Activated CD4-positive, alpha-beta T cell treated with anti-CD3 and anti-CD28 coated beads for 36 hours (primary cell): ENCODE measurements around the gene CBX4. TPM values are rescaled to one million over a fixed set of nuclear protein-coding genes. Genes with fewer than 3 reads are reported as not detected.
"Not testable (repeated sequence)": the region's sequence is repeated elsewhere in the genome, so short reads cannot be mapped to it uniquely, and the experiment has no call there.

ENCODE experiments used
- ATAC-seq: fragments of 200-7000 bp; cut with Tn5 transposase; one replicate; pipeline ENCODE4 v1.10.0; 2021; ENCODE audit warnings: mild to moderate bottlenecking, moderate library complexity
- CTCF ChIA-PET: fragments of 350-600 bp; sonication (Branson Sonifier 250); formaldehyde crosslinking; loops from one replicate; lab custom pipeline; 2021; ENCODE audit warnings: antibody characterized with exemption; lab: Charles Lee
- POLR2A ChIA-PET: fragments of 350-600 bp; sonication (Branson Sonifier 250); formaldehyde crosslinking; loops from one replicate; lab custom pipeline; 2021; ENCODE audit warnings: antibody characterized with exemption, inconsistent platforms; lab: Charles Lee
- DNase-seq: peaks from one replicate; pipeline ENCODE4 v3.0.0-alpha.2; 2020
- H3K27ac Mint-ChIP-seq: one replicate; pipeline ENCODE4 v1.8.0; 2021; ENCODE audit warnings: mixed read lengths
- H3K27me3 Mint-ChIP-seq: one replicate; pipeline ENCODE4 v1.8.0; 2021; ENCODE audit warnings: mixed read lengths
- H3K36me3 Mint-ChIP-seq: one replicate; pipeline ENCODE4 v1.8.0; 2021; ENCODE audit warnings: low read depth, mixed read lengths
- H3K4me1 Mint-ChIP-seq: one replicate; pipeline ENCODE4 v1.8.0; 2021; ENCODE audit warnings: mixed read lengths
- H3K4me3 Mint-ChIP-seq: one replicate; pipeline ENCODE4 v1.8.0; 2021; ENCODE audit warnings: mild to moderate bottlenecking, moderate library complexity, mixed read lengths
- H3K9me3 Mint-ChIP-seq: one replicate; pipeline ENCODE4 v1.8.0; 2021; ENCODE audit warnings: low read depth, mixed read lengths
- intact Hi-C, 2 experiments: fragments of 100-400 bp; cut with DNase I in 1 of 2; cut with micrococcal nuclease in 1 of 2; formaldehyde crosslinking; loops; one replicate each; pipeline versions ENCODE4 v1.14.2 to v1.15.1; 2022 to 2024; cut with DNase I, micrococcal nuclease
- total RNA-seq, 2 experiments: library from RNA; stranded (reverse); gene quantifications; one replicate each; pipeline ENCODE4 v1.2.3, GENCODE V29; 2021

Gene CBX4
- total RNA-seq, 2 experiments from 2014 or later = 14.9 to 18.5 TPM

DNA sequence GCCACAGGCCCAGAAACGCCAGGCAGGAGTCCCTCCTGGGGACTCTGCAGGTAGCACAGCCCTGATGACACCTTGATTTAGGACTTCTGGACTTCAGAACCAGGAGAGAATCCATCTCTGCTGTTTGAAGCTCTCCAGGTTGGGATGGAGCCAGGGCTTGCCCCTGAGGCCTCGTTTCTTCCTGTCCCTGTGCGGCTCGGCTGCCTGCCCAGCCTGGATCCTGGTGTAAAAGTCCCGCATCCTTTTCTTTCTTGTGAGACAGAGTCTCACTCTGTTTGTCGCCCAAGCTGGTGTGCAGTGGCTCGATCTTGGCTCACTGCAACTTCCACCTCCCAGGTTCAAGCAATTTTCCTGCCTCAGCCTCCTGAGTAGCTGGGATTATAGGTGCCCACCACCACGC lies 17.9 kb upstream of the CBX4 start:
- no peak for ATAC-seq
- Mint-ChIP-seq H3K9me3 (no peaks in the 10 kb centered on the region), H3K4me3 (no peak overlapping the region), H3K27me3 (peaks cover 13% of the 10 kb centered on the region), H3K36me3 (no peaks in the 10 kb centered on the region), H3K27ac (no peak overlapping the region), H3K4me1 (peaks cover 5% of the 10 kb centered on the region)
- no peak for DNase-seq
- intact Hi-C loops = no loop called here
- ChIA-PET CTCF (no interaction called here), POLR2A (interaction anchor here (0.6 kb wide), 1 partner anchor 192 kb away, joined by 5 read pairs; no protein-coding TSS in a partner anchor)

DNA sequence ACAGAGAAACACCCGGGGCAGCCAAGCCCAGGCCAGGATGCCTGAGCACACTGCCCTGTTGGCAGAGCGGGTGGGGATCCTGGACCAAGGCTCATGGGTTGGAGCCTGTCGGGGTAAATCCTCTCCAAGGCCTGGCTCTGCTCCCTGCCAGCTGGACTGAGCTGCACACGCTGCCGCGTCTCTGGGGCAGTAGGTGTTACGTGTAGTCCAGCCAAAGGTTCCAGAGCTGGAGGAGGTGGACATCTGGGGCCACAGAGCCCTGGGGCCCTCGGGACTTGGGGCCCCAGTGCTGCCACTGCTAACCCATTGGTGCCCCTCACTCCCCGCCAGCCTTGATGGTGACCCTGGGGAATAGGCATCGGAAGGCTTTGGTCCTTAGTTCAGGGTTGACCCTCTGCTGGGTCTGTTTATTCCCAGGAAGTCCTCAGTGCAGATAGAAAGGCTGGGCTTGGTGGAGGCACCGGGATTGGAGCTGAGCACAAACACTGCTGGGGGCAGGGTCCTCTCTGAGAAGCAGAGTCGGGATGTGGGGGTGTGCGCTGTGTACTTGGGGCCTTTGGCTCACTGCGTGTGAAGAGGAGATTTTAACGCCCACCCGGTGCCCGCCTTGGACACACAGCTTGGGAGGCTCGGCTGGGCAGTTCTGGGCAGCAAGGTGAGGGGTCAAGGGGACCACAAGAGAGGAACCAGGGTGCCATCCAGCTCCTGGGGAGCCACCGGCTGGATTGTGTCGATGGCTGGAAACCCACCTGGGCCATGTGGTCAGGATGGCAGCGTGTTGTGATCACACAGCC lies 16.3 kb upstream of the CBX4 start:
- ChIA-PET POLR2A (no interaction called here), CTCF (interaction anchor here (0.7 to 1.0 kb wide), 2 partner anchors 13 to 14 kb away, joined by 3 to 4 read pairs; no protein-coding TSS in a partner anchor)
- peaks cover 6% of the 10 kb centered on the region for H3K27me3 Mint-ChIP-seq
- no peaks in the 10 kb centered on the region for H3K9me3 Mint-ChIP-seq
- intact Hi-C loops = no loop called here
- no peaks in the 10 kb centered on the region for H3K36me3 Mint-ChIP-seq
- DNase-seq (no peak), ATAC-seq (no peak)
- H3K4me3 Mint-ChIP-seq = no peak overlapping the region
- peaks cover 7% of the 10 kb centered on the region for H3K4me1 Mint-ChIP-seq
- H3K27ac Mint-ChIP-seq = no peak overlapping the region

DNA sequence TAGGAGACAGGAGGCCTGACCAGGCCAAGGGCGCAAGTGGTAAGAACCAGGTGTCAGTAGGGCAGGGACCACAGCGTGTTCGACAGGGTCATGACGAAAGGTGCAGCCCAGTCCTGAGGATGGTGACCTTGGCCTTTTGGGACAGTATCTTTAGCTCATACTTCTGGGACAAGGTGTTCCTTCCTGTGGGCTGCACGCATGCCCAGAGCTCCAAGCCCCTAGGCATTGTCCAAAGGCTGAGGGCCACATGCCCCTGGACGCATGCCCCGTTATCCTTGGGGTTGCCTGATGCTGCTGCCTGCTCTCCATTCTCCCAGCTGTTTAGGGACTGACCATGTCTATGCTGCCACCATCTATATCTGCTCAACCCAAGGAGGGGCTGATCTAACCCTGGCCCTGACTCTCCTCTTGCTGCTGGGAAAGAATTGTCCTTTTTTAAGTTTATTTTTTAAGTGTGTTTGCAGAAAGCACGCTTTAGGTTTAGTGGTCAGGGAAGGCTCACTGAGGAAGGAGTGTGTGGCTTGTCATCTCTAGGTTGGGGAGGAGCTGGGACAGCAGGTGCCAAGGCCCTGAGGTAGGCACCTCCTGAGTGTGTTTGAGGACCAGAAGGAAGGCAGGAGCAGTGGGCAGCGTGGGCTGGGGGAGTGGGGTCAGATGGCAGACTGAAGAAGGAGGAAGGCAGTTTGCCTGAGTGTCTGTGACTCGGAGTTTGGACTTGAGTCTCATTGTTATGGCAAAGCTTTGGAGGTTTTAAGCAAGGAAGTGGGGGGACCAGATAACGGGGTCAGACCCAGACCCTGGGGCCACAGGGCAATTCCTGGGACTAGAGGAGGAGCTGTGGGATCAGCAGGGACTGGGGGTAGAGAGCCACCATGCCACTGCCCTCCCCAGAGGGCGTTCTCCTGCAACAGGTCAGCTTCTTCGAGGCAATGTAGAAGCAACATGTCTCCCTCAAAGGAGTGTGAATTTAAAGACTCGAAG lies 15.1 kb upstream of the CBX4 start:
- Mint-ChIP-seq H3K27ac (no peak overlapping the region), H3K4me1 (peaks cover 8% of the 10 kb centered on the region), H3K36me3 (no peaks in the 10 kb centered on the region), H3K9me3 (no peaks in the 10 kb centered on the region), H3K27me3 (peaks cover 6% of the 10 kb centered on the region), H3K4me3 (no peak overlapping the region)
- ATAC-seq (no peak), DNase-seq (no peak)
- intact Hi-C loops = no loop called here
- ChIA-PET CTCF (interaction anchor here (0.7 kb wide), 1 partner anchor 15 kb away, joined by 4 read pairs; no protein-coding TSS in a partner anchor), POLR2A (no interaction called here)

DNA sequence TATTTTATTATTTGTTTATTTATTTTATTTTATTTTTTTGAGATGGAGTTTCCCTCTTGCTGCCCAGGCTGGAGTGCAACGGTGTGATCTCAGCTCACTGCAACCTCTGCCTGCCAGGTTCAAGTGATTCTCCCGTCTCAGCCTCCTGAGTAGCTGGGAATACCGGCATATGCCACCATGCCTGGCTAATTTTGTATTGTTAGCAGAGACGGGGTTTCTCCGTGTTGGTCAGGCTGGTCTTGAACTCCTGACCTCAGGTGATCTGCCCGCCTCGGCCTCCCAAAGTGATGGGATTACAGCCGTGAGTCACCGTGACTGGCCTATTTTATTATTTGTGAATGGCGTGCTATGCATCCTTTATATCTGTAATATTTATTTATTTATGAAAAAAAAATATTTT lies 13.9 kb upstream of the CBX4 start:
- POLR2A ChIA-PET, H3K27me3 Mint-ChIP-seq, H3K36me3 Mint-ChIP-seq, intact Hi-C loops, H3K27ac Mint-ChIP-seq, H3K9me3 Mint-ChIP-seq, H3K4me1 Mint-ChIP-seq, H3K4me3 Mint-ChIP-seq, DNase-seq, ATAC-seq: not testable (repeated sequence)
- CTCF ChIA-PET = interaction anchor here (0.8 kb wide), 1 partner anchor 96 kb away, joined by 3 read pairs; no protein-coding TSS in a partner anchor

DNA sequence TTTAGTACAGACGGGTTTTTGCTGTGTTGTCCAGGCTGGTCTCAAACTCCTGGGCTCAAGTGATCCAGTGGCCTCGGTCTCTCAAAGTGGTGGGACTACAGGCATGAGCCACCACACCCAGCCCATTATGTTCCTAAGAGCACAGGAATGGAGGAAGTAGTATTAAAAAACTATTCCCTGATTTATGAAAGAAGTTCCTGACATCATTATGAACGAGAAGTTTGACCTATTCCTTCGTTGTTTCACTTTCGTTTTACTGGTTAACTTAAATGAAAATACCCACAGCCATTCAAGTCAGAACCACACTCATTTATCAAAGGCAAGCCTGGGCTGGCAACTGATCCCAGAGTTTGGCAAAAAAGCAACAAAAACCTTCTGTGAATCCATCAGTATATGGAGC lies 13.5 kb upstream of the CBX4 start:
- Mint-ChIP-seq H3K27me3 (peaks cover 5% of the 10 kb centered on the region), H3K36me3 (no peaks in the 10 kb centered on the region), H3K27ac (no peak overlapping the region), H3K4me1 (peaks cover 8% of the 10 kb centered on the region), H3K4me3 (peak overlapping the region; percentile 10), H3K9me3 (no peaks in the 10 kb centered on the region)
- ATAC-seq = peak; percentile 62
- ChIA-PET CTCF (interaction anchor here (0.8 kb wide), 1 partner anchor 95 kb away, joined by 3 read pairs; no protein-coding TSS in a partner anchor), POLR2A (no interaction called here)
- DNase-seq = no peak
- intact Hi-C loops = no loop called here

DNA sequence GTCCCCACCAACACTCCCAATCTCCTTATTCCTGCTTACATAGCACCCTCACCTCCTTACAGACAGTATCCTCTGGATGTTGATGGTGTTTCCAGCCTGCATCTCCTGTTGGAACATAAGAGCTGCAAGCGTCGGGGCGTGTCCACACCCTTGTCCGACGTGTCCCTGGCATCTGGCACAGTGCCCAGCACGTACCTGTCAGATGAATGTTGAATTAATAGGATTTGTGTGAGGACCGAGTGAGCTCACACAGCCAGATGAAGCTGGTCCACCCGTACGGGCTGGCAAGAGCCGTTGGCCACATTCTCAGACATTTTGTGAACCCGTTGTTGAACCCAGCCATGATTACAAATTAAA lies 12.2 kb upstream of the CBX4 start:
- H3K27me3 Mint-ChIP-seq = peaks cover 3% of the 10 kb centered on the region
- no peak overlapping the region for H3K4me3 Mint-ChIP-seq
- H3K4me1 Mint-ChIP-seq = peaks cover 8% of the 10 kb centered on the region
- H3K27ac Mint-ChIP-seq = no peak overlapping the region
- POLR2A ChIA-PET = no interaction called here
- DNase-seq (no peak), ATAC-seq (no peak)
- H3K36me3 Mint-ChIP-seq = no peaks in the 10 kb centered on the region
- intact Hi-C loops = no loop called here
- H3K9me3 Mint-ChIP-seq = no peaks in the 10 kb centered on the region
- CTCF ChIA-PET = interaction anchor here (1.0 to 2.0 kb wide), 3 partner anchors 9 to 14 kb away, joined by 3 to 6 read pairs (median 3); no protein-coding TSS in a partner anchor

DNA sequence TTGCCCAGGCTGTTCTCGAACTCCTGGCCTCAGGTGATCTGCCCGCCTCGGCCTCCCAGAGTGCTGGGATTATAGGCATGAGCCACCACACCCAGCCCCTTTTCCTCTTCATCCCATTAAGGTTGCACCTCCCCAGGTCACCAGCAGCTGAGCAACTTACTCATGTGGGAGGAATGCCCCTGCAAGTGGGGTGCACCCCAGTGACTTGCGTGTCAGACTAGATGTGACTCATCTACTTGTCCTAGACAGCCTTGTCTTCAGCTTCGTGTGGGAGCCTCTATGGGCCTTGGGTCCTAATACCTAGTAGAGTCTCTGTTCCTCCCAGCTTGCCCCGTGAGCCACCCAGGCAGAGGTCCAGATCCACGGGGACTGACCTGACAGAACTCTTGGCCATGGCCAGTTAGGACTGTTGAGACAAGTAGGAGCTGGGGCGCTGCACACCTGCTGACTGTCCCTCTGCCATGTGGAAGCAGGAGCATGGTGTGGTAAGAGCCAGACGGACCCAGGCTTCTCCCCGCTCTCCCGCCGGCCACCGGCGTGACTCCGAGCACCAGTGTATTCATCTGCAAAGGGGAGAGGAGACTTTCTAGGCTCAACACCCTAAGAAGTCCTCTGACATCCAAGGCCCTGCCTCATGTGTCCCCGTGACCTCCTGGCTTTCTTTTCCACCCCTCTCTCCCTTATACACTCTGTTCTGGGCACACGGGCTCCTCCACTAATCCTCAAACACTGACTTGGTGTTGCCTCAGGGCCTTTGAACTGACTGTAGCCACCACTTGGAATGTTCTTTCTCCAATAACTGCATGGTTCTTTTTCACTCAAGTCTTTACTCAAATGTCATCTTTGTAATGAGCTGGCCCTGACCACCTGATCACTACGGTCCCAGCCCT lies 11.6 kb upstream of the CBX4 start:
- peak; percentile 79 for ATAC-seq
- Mint-ChIP-seq H3K4me3 (no peak overlapping the region), H3K4me1 (peaks cover 8% of the 10 kb centered on the region), H3K27me3 (peaks cover 7% of the 10 kb centered on the region), H3K27ac (no peak overlapping the region), H3K9me3 (no peaks in the 10 kb centered on the region), H3K36me3 (no peaks in the 10 kb centered on the region)
- DNase-seq = peak; percentile 54
- ChIA-PET CTCF (interaction anchor here (0.5 to 2.0 kb wide), 5 partner anchors 9 to 783 kb away, joined by 3 to 6 read pairs (median 3); no protein-coding TSS in a partner anchor), POLR2A (no interaction called here)
- intact Hi-C loops = no loop called here

DNA sequence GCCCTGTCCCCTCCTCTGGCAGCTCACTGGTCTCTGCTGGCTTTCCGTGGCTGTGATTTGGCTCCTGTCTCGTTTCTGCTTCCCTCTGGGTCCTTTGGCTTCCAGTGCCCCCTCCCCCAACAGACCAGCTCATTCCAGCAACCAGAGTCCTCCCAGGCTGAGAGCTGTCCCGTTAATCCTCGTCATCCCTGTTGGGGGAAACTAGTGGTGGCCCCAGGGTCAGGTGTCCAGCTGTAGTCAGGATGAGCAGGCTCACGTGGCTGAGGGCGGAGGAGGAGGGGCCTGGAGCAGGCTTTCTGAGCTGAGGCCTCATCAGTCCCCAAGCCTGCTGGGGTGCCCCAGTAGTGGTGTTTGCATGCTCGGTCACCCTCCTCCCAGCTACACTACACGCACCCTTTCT lies 10.7 kb upstream of the CBX4 start:
- Mint-ChIP-seq H3K27ac (no peak overlapping the region), H3K9me3 (no peaks in the 10 kb centered on the region), H3K36me3 (no peaks in the 10 kb centered on the region), H3K4me3 (no peak overlapping the region), H3K4me1 (peaks cover 8% of the 10 kb centered on the region), H3K27me3 (peaks cover 12% of the 10 kb centered on the region)
- DNase-seq = no peak
- POLR2A ChIA-PET = no interaction called here
- CTCF ChIA-PET = interaction anchor here (0.5 kb wide), 1 partner anchor 42 kb away, joined by 3 read pairs; no protein-coding TSS in a partner anchor
- ATAC-seq = no peak
- intact Hi-C loops = no loop called here

DNA sequence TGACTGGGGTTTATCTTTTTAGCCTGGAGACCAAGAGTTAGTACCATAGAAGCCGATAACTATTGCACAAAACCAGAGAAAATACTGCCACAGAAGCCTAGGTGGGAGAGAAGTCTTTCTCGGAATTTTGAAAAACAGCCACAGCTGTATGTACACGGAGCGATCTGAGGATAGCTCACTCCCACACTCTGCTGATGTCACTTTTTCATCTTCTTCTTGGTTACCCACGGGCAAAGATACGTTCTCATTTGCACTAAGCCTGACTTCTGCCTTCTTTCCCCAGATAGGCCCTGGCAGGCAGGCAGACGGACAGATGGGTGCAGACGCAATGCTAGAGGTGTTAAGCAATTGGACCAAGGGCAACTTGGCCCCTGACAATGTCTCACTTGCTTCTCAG lies 9.1 kb upstream of the CBX4 start:
- no peaks in the 10 kb centered on the region for H3K36me3 Mint-ChIP-seq
- H3K4me1 Mint-ChIP-seq = peaks cover 11% of the 10 kb centered on the region
- CTCF ChIA-PET = interaction anchor here (1.1 to 1.8 kb wide), 3 partner anchors 9 to 104 kb away, joined by 3 to 5 read pairs (median 4); no protein-coding TSS in a partner anchor
- H3K4me3 Mint-ChIP-seq = no peak overlapping the region
- no peak for DNase-seq
- intact Hi-C loops = no loop called here
- POLR2A ChIA-PET = no interaction called here
- peaks cover 15% of the 10 kb centered on the region for H3K27me3 Mint-ChIP-seq
- no peaks in the 10 kb centered on the region for H3K9me3 Mint-ChIP-seq
- no peak overlapping the region for H3K27ac Mint-ChIP-seq
- no peak for ATAC-seq

DNA sequence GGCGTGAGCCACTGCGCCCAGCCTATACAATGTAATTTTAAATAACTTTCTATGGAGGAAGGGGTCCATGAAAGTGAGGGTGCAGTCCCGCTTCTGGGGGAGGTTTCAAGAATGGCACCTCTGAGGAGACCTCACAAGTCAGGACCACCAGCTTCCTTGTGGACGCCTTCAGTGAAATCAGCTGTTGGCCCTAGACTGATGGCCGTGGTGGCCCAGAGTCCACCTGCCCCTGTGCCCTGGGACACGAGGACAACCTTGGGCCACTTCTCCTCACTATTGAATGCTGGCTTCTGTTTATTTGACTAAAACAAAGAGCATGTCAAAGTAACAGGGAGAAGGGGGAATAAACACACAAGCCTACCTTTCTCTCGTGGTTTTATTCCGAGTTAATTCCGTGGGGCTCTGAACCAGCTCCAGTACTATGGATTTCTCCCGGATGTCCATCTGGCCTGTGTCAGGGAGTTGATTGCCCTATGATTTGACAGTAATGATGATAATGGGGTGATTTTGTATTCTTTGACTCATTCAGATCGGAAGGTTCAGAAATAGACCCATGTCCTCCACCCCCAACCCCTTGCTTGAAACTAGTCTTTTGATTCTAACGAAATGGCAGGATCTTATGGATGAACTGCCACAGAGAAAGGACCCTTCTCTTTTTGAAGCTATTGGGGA lies 8.6 kb upstream of the CBX4 start:
- Mint-ChIP-seq H3K36me3 (no peaks in the 10 kb centered on the region), H3K27ac (no peak overlapping the region), H3K4me1 (peaks cover 11% of the 10 kb centered on the region), H3K4me3 (no peak overlapping the region), H3K9me3 (no peaks in the 10 kb centered on the region), H3K27me3 (peaks cover 18% of the 10 kb centered on the region)
- no peak for DNase-seq
- ChIA-PET POLR2A (interaction anchor here (0.7 kb wide), 1 partner anchor 1661 kb away, joined by 5 read pairs; no protein-coding TSS in a partner anchor), CTCF (interaction anchor here (1.1 to 1.8 kb wide), 3 partner anchors 10 to 103 kb away, joined by 3 to 5 read pairs (median 4); no protein-coding TSS in a partner anchor)
- intact Hi-C loops = no loop called here
- ATAC-seq = no peak
